ENCODE measurements around the gene TMEM187.

DNA sequence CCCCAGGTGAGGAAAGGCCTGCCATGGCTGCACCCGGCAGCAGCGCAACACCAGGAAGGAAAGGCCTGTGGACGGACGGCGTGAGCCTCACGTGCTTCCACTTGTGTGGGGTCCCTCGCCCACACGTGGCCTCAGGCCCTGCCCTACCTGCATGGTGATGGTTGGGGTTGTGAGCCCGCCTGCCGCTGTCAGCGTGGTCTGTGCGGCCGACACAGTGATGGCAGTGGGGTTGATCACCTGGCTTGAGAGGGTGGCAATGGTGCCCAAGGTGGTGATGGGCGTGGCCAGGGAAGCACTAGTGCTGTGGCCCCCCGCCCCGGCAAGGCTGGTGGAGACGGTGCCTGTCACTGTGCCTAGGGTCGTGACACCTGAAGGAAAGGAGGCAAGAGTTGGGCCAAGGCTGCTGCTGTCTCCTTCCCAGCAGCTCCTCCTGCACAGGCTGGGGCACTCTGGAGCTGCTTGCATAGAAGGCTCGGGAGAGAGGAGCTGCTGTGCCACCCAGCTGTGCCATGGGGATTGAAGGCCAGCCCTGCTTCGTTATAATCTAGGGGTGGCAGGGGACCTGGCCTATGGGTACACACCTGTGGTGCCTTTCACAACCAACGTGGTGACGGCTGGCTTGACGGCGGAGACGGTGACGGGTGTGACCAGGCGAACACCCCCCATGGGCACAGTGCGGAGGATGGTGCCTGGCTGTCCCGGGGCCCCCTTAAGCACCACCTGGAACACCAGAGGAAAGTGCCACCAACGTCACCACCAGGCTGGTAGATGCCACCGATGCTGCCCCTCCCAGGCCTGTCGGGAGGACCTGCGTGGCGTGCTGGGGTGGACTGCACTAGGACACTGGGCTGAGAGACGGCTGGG is 16.3 kb upstream of the TMEM187 start:
- TF ChIP-seq POLR2AphosphoS5 (IDR thresholded peaks at IDR 0.05; ENCODE audit: insufficient read depth, low read depth, low read length) (no peak), POLR2A (IDR thresholded peaks at IDR 0.05; ENCODE audit: low read depth, low read length) (no peak), EZH2 (IDR thresholded peaks at IDR 0.05; ENCODE audit: borderline replicate concordance, low read depth, low read length, severe bottlenecking) (no peak), JUN (IDR thresholded peaks at IDR 0.05; ENCODE audit: borderline replicate concordance, insufficient read depth, insufficient read length, low read depth) (no peak), GATA2 (IDR thresholded peaks at IDR 0.05; ENCODE audit: insufficient read depth, insufficient read length, low read depth, low read length) (no peak), FOS (IDR thresholded peaks at IDR 0.05; ENCODE audit: borderline replicate concordance, insufficient read depth, low read length) (no peak), MYC (IDR thresholded peaks at IDR 0.05; ENCODE audit: low read depth, low read length) (no peak)
- TF ChIP-seq, protein P1, sequence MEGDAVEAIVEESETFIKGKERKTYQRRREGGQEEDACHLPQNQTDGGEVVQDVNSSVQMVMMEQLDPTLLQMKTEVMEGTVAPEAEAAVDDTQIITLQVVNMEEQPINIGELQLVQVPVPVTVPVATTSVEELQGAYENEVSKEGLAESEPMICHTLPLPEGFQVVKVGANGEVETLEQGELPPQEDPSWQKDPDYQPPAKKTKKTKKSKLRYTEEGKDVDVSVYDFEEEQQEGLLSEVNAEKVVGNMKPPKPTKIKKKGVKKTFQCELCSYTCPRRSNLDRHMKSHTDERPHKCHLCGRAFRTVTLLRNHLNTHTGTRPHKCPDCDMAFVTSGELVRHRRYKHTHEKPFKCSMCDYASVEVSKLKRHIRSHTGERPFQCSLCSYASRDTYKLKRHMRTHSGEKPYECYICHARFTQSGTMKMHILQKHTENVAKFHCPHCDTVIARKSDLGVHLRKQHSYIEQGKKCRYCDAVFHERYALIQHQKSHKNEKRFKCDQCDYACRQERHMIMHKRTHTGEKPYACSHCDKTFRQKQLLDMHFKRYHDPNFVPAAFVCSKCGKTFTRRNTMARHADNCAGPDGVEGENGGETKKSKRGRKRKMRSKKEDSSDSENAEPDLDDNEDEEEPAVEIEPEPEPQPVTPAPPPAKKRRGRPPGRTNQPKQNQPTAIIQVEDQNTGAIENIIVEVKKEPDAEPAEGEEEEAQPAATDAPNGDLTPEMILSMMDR (IDR thresholded peaks at IDR 0.05; ENCODE audit: extremely low read depth in 1 of 2, insufficient read depth in 1 of 2, low read depth in 1 of 2, low read length in 2 of 2) = no peak
- TF ChIP-seq, protein P2, sequence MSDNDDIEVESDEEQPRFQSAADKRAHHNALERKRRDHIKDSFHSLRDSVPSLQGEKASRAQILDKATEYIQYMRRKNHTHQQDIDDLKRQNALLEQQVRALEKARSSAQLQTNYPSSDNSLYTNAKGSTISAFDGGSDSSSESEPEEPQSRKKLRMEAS (IDR thresholded peaks at IDR 0.05; ENCODE audit: insufficient read depth, insufficient read length) = no peak

Data from endothelial cell of umbilical vein (primary cell).